GM12874 (cell line): Measurements from ENCODE around the gene HERPUD1.

Source experiments
- TF ChIP-seq, protein P1 (sequence below): IDR thresholded peaks from 2 replicates; pipeline ENCODE4 v1.5.1; 2011; ENCODE audit warnings: low read depth, mild to moderate bottlenecking, control low read depth, low read length, moderate library complexity; ENCODE audit not compliant: insufficient read depth

HERPUD1 gene

DNA sequence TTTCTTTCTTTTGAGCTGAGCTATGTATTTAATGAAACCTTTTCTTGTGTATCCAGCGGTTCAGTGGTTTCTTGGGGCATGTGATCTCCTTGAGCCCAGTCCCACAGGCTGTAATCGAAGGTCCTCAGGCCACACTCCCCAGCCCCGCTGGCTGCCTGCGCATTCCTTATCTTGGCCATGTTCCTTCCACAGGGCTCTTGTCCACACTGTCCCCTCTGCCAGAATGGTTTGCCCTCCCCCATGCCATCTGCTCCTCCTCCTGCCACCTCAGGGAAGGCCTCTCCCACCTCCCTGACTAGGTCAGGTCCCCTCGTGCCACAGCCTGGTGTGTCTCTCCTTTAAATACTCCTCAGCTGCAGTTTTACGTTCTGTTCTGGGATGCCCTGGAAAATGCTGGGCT lies 45.3 kb downstream of the HERPUD1 start:
- TF ChIP-seq, protein P1, sequence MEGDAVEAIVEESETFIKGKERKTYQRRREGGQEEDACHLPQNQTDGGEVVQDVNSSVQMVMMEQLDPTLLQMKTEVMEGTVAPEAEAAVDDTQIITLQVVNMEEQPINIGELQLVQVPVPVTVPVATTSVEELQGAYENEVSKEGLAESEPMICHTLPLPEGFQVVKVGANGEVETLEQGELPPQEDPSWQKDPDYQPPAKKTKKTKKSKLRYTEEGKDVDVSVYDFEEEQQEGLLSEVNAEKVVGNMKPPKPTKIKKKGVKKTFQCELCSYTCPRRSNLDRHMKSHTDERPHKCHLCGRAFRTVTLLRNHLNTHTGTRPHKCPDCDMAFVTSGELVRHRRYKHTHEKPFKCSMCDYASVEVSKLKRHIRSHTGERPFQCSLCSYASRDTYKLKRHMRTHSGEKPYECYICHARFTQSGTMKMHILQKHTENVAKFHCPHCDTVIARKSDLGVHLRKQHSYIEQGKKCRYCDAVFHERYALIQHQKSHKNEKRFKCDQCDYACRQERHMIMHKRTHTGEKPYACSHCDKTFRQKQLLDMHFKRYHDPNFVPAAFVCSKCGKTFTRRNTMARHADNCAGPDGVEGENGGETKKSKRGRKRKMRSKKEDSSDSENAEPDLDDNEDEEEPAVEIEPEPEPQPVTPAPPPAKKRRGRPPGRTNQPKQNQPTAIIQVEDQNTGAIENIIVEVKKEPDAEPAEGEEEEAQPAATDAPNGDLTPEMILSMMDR, result no peak

DNA sequence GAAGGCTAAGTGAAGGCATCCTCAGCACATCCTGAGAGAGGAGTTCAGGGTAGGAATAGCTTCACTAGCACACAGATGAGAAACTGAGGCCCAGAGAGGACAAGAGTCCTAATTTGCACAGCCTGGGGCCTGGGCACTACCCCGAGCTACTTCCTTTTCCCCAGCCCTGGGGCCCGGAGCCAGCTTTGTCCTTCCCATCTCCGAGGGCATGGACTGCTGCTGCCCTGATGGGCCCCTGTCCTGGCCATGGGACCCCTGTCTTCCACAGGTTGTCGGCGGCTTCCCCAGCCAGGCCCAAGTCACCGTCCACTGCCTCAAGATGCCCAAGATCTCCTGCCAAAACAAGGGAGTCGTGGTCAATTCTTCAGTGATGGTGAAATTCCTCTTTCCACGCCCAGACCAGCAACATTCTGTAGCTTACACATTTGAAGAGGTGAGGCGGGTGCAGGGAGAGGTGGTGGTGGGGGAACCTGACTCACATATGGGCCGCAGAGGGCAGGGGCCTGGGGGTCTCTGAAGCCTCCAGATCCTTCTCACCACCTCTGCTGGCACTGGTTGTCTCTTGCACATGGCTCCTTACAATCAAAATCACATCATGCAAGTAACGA lies 46.0 kb downstream of the HERPUD1 start:
- TF ChIP-seq, protein P1, result no peak

DNA sequence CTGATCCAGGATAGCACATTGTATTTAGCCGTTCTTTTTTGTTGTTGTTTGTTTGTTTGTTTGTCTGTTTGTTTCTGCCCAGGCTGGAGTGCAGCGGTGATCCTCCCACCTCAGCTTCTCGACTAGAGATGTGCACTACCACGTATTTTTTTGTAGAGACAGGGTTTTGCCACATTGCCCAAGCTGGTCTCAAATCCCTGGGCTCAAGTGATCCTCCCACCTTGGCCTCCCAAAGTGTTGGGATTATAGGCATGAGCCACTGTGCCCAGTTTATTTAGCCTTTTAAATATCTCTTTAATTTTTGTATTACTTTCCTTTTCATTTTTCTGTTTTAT lies 48.2 kb downstream of the HERPUD1 start:
- TF ChIP-seq, protein P1, result no peak

DNA sequence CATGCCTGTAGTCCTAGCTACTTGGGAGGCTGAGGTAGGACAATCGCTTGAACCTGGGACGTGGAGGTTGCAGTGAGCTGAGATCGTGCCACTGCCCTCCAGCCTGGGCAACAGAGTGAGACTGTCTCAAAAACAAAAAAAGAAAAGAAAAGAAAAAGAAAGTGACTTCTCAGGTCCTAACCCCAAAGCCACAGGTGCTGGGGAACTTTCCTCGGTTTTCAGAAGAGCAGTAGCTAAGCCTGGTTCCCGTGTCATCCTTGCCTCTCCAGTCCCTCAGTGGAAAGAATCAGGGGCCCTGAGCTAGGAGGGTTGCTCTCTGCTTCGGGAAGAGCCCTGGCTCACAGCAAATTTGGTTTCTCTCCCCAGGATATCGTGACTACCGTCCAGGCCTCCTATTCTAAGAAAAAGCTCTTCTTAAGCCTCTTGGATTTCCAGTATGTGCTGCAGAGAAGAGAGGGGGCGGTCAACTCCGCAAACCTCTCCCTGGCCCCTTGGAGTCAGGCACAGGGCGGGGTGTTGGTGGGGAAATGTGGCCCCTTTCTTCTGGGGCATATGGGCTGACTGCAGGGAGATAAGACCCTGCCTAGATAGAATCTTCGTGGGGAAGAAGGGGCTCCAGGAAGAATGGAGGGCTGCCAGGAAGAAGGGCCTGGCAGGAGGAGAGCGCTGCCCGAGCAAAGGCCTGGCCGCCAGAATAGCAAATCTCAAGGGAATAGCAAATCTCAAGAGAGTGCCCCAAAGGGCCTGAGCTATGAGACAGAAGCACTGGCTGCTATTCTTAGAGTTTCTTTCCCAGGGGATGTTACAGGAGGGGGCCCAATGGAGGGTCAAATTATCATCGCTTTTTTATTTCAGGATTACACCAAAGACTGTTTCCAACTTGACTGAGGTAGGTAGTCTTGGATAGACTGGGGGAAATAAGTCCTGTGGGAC lies 49.1 kb downstream of the HERPUD1 start:
- TF ChIP-seq, protein P1, result no peak

DNA sequence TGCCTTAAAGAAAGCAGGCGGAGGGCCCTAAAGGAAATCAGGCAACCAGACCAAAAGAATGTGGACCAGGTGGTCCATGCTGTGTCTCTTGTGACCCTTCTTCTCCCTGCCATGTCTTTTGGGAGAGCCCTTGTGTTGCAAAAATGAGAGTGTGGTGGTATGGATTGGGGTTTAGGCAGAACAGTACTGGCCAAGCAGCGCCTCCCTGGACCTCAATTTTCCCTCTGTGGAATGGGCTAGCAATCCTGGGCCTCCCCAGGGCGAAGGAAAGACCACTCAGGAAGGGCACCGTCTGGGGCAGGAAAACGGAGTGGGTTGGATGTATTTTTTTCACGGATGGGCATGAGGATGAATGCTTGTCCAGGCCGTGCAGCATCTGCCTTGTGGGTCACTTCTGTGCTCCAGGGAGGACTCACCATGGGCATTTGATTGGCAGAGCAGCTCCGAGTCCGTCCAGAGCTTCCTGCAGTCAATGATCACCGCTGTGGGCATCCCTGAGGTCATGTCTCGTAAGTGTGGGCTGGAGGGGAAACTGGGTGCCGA lies 49.9 kb downstream of the HERPUD1 start:
- TF ChIP-seq, protein P1, result no peak

DNA sequence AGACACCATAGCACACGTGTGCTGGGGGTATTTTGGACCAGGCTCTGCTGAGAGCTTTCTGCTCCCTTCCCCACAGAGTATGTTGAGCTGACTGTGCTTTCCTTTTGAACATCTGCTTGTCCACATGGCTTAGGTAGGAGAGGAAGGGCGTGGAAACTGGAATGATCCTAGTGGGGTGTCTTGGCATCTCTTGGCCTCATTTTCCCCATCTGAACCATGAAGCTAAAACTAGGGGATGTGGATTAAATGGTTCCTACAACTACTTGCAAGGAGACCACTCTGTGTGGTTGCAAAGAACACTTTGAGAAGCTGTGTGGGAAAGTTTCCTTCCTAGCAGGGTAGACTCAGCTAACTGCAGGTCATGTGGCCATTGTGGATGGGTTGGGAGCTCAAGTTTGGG lies 50.8 kb downstream of the HERPUD1 start:
- TF ChIP-seq, protein P1, result no peak

DNA sequence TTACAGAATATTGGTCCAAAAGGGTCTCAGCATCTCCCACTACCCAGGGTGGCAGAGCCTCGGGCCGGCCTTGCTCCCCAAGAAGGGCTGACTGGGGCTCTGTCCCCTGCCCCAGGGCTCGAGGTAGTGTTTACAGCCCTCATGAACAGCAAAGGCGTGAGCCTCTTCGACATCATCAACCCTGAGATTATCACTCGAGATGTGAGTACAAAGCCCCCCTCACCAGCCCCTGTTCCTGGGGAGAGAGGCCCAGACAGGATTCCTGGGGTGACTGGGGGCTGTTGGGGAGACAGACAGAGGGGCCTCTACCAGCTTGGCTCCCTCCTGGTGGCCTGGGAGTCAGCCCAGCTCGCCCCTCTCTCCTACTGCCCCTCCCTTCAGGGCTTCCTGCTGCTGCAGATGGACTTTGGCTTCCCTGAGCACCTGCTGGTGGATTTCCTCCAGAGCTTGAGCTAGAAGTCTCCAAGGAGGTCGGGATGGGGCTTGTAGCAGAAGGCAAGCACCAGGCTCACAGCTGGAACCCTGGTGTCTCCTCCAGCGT lies 51.3 kb downstream of the HERPUD1 start:
- TF ChIP-seq, protein P1, result no peak
